A673 (cell line): ENCODE measurements around the gene COPS9. TPM values are rescaled to one million over a fixed set of nuclear protein-coding genes. Genes with fewer than 3 reads are reported as not detected.

ENCODE experiments used
- BruUV-seq: library from RNA; stranded (reverse); fragments of 400-500 nt; replicated peaks from 2 replicates; lab custom pipeline; 2021; lab: Mats Ljungman, UMichigan
- CTCF ChIA-PET: fragments of 300-600 bp; sonication (Branson Sonifier 250); formaldehyde crosslinking; loops from one replicate; lab custom pipeline; 2022; ENCODE audit warnings: antibody characterized with exemption; lab: Charles Lee
- POLR2A ChIA-PET: fragments of 300-600 bp; sonication (Branson Sonifier 250); formaldehyde crosslinking; loops from one replicate; lab custom pipeline; 2022; ENCODE audit warnings: antibody characterized with exemption; ENCODE audit not compliant: low non-redundant PET; lab: Charles Lee
- DNase-seq: peaks from one replicate; pipeline ENCODE4 v3.0.0-alpha.2; 2015; ENCODE audit warnings: low spot score
- H3K27ac ChIP-seq: fragments of 200-600 bp; sonication (generic); 2 replicates; pipeline ENCODE4 v1.5.1; 2016; ENCODE audit warnings: mixed run types, low read depth, mild to moderate bottlenecking, mixed read lengths, antibody characterized with exemption, low read length; ENCODE audit not compliant: poor library complexity, severe bottlenecking
- H3K27me3 ChIP-seq: fragments of 200-600 bp; sonication (generic); replicated peaks from 2 replicates; pipeline ENCODE4 v1.6.1; 2017; ENCODE audit warnings: mixed run types, low read depth, mild to moderate bottlenecking, mixed read lengths, antibody characterized with exemption, low read length; ENCODE audit not compliant: insufficient read depth, poor library complexity
- H3K36me3 ChIP-seq: fragments of 200-600 bp; sonication (generic); 2 replicates; pipeline ENCODE4 v1.6.1; 2016; ENCODE audit warnings: mixed run types, mild to moderate bottlenecking, mixed read lengths, antibody characterized with exemption, low read length; ENCODE audit not compliant: insufficient read depth, poor library complexity, severe bottlenecking
- H3K4me1 ChIP-seq: fragments of 200-600 bp; sonication (generic); 2 replicates; pipeline ENCODE4 v1.6.1; 2017; ENCODE audit warnings: mixed run types, mild to moderate bottlenecking, mixed read lengths, antibody characterized with exemption, low read length; ENCODE audit not compliant: insufficient read depth, poor library complexity, severe bottlenecking
- H3K4me3 ChIP-seq: fragments of 200-600 bp; sonication (generic); 2 replicates; pipeline ENCODE4 v1.5.1; 2016; ENCODE audit warnings: low read depth, mixed run types, mild to moderate bottlenecking, mixed read lengths, low read length; ENCODE audit not compliant: poor library complexity, severe bottlenecking
- H3K9me3 ChIP-seq: fragments of 200-600 bp; sonication (generic); 2 replicates; pipeline ENCODE4 v1.6.1; 2016; ENCODE audit warnings: mixed run types, low read depth, mild to moderate bottlenecking, mixed read lengths, antibody characterized with exemption, low read length; ENCODE audit not compliant: poor library complexity, severe bottlenecking
- CTCF ChIP-seq: fragments of 300-800, 200-600 bp; sonication (generic); conservative IDR thresholded peaks from 2 replicates; pipeline ENCODE4 v1.5.1; 2017; ENCODE audit warnings: low read depth, mild to moderate bottlenecking, antibody characterized with exemption, low read length, moderate library complexity, mixed read lengths
- EZH2 ChIP-seq: fragments of 200-600 bp; sonication (generic); IDR thresholded peaks from 2 replicates; pipeline ENCODE4 v1.6.1; 2017; ENCODE audit warnings: borderline replicate concordance, low read depth, mild to moderate bottlenecking, mixed read lengths, antibody characterized with exemption, low read length; ENCODE audit not compliant: poor library complexity, severe bottlenecking
- intact Hi-C: fragments of 100-400 bp; cut with micrococcal nuclease; formaldehyde crosslinking; loops from one replicate; pipeline ENCODE4 v1.10.0; 2022; ENCODE audit not compliant: unreplicated experiment
- total RNA-seq: library from RNA; stranded (reverse); gene quantifications from 2 replicates; pipeline ENCODE4 v1.2.3, GENCODE V29; 2021

Gene COPS9
- total RNA-seq, 1 experiment from 2014 or later, result 136 TPM

GRCh38 chr2:240098349-240098748 is 37.8 kb downstream of the COPS9 start:
- no peaks in the 10 kb centered on the region for H3K4me1 ChIP-seq
- H3K9me3 ChIP-seq, result peaks cover 23% of the 10 kb centered on the region
- no peak overlapping the region for H3K27ac ChIP-seq
- H3K36me3 ChIP-seq, result no peaks in the 10 kb centered on the region
- no peak for DNase-seq
- H3K27me3 ChIP-seq, result peaks cover 100% of the 10 kb centered on the region
- TF ChIP-seq CTCF, result no peak
- no peak for TF ChIP-seq EZH2
- POLR2A ChIA-PET, result interaction anchor here (0.7 kb wide), 1 partner anchor 634 kb away, joined by 7 read pairs; no protein-coding TSS in a partner anchor
- CTCF ChIA-PET, result no interaction called here
- no peak overlapping the region for H3K4me3 ChIP-seq
- BruUV-seq, result no TSS peak
- intact Hi-C loops, result no loop called here

- ChIA-PET CTCF (no interaction called here), POLR2A (no interaction called here)
- TF ChIP-seq EZH2, result no peak
- TF ChIP-seq CTCF, result no peak
- no peak for DNase-seq
- intact Hi-C loops, result no loop called here
- Histone ChIP-seq H3K9me3 (peaks cover 18% of the 10 kb centered on the region), H3K27me3 (peaks cover 91% of the 10 kb centered on the region), H3K4me1 (no peaks in the 10 kb centered on the region), H3K36me3 (no peaks in the 10 kb centered on the region), H3K27ac (no peak overlapping the region), H3K4me3 (no peak overlapping the region)
- no TSS peak for BruUV-seq
These were observed 40.3 kb downstream of the COPS9 start for GRCh38 chr2:240095556-240096523.

- CTCF ChIA-PET, result no interaction called here
These were observed 46.8 kb downstream of the COPS9 start for GRCh38 chr2:240089306-240089705.

More at GRCh38 chr2:240089306-240089705, 46.8 kb downstream of the COPS9 start:
- no peak overlapping the region for H3K4me3 ChIP-seq
- TF ChIP-seq EZH2 (no peak), CTCF (no peak)
- H3K36me3 ChIP-seq, result no peaks in the 10 kb centered on the region
- BruUV-seq, result no TSS peak
- H3K27me3 ChIP-seq, result peaks cover 59% of the 10 kb centered on the region
- H3K27ac ChIP-seq, result no peak overlapping the region
- H3K4me1 ChIP-seq, result no peaks in the 10 kb centered on the region
- intact Hi-C loops, result no loop called here
- peaks cover 16% of the 10 kb centered on the region for H3K9me3 ChIP-seq
- no peak for DNase-seq
- POLR2A ChIA-PET, result no interaction called here
